ENCODE measurements around the gene NLRC4.

DNA sequence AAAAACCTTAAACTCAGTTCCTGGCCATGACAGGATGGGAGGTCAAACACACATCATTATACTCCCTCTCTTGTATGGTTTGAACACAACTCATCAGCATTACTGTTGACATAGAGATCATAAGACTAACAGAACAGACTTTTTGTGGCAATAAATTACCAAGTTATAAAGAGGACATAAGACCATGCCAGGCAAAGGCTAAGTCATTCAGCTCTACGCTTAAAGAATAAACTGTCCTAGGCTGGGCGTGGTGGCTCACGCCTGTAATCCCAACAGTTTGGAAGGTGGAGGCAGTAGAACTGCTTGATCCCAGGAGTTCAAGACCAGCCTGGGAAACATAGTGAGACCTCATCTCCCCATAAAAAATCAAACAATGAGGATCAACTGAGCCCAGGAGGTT, 16.4 kb downstream of the NLRC4 start:
- TF ChIP-seq MCM2 (IDR thresholded peaks at IDR 0.05; ENCODE audit: low read depth) (no peak), HOXB6 (CRISPR knock-in tag; IDR thresholded peaks at IDR 0.05; ENCODE audit: borderline replicate concordance) (no peak), PREB (CRISPR knock-in tag; IDR thresholded peaks at IDR 0.05) (no peak), POU5F1 (IDR thresholded peaks at IDR 0.05; ENCODE audit: borderline replicate concordance, low read depth, low read length, partially characterized antibody) (no peak), ZNF354B (CRISPR knock-in tag; IDR thresholded peaks at IDR 0.05) (no peak), HDAC2 (IDR thresholded peaks at IDR 0.05) (no peak), YY1 (IDR thresholded peaks at IDR 0.05; ENCODE audit: borderline replicate concordance in 1 of 3, control insufficient read depth in 1 of 3, extremely low read depth in 1 of 3, insufficient read depth in 3 of 3, insufficient read length in 1 of 3, insufficient replicate concordance in 2 of 3, low read depth in 1 of 3, low read length in 2 of 3) (no peak)
- TF ChIP-seq, protein P1, sequence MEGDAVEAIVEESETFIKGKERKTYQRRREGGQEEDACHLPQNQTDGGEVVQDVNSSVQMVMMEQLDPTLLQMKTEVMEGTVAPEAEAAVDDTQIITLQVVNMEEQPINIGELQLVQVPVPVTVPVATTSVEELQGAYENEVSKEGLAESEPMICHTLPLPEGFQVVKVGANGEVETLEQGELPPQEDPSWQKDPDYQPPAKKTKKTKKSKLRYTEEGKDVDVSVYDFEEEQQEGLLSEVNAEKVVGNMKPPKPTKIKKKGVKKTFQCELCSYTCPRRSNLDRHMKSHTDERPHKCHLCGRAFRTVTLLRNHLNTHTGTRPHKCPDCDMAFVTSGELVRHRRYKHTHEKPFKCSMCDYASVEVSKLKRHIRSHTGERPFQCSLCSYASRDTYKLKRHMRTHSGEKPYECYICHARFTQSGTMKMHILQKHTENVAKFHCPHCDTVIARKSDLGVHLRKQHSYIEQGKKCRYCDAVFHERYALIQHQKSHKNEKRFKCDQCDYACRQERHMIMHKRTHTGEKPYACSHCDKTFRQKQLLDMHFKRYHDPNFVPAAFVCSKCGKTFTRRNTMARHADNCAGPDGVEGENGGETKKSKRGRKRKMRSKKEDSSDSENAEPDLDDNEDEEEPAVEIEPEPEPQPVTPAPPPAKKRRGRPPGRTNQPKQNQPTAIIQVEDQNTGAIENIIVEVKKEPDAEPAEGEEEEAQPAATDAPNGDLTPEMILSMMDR (IDR thresholded peaks at IDR 0.05 in 2 of 3, conservative IDR thresholded peaks at IDR 0.05 in 1 of 3; ENCODE audit: insufficient read depth in 2 of 3, low read depth in 1 of 3, low read length in 3 of 3) = no peak
- TF ChIP-seq, protein P2, sequence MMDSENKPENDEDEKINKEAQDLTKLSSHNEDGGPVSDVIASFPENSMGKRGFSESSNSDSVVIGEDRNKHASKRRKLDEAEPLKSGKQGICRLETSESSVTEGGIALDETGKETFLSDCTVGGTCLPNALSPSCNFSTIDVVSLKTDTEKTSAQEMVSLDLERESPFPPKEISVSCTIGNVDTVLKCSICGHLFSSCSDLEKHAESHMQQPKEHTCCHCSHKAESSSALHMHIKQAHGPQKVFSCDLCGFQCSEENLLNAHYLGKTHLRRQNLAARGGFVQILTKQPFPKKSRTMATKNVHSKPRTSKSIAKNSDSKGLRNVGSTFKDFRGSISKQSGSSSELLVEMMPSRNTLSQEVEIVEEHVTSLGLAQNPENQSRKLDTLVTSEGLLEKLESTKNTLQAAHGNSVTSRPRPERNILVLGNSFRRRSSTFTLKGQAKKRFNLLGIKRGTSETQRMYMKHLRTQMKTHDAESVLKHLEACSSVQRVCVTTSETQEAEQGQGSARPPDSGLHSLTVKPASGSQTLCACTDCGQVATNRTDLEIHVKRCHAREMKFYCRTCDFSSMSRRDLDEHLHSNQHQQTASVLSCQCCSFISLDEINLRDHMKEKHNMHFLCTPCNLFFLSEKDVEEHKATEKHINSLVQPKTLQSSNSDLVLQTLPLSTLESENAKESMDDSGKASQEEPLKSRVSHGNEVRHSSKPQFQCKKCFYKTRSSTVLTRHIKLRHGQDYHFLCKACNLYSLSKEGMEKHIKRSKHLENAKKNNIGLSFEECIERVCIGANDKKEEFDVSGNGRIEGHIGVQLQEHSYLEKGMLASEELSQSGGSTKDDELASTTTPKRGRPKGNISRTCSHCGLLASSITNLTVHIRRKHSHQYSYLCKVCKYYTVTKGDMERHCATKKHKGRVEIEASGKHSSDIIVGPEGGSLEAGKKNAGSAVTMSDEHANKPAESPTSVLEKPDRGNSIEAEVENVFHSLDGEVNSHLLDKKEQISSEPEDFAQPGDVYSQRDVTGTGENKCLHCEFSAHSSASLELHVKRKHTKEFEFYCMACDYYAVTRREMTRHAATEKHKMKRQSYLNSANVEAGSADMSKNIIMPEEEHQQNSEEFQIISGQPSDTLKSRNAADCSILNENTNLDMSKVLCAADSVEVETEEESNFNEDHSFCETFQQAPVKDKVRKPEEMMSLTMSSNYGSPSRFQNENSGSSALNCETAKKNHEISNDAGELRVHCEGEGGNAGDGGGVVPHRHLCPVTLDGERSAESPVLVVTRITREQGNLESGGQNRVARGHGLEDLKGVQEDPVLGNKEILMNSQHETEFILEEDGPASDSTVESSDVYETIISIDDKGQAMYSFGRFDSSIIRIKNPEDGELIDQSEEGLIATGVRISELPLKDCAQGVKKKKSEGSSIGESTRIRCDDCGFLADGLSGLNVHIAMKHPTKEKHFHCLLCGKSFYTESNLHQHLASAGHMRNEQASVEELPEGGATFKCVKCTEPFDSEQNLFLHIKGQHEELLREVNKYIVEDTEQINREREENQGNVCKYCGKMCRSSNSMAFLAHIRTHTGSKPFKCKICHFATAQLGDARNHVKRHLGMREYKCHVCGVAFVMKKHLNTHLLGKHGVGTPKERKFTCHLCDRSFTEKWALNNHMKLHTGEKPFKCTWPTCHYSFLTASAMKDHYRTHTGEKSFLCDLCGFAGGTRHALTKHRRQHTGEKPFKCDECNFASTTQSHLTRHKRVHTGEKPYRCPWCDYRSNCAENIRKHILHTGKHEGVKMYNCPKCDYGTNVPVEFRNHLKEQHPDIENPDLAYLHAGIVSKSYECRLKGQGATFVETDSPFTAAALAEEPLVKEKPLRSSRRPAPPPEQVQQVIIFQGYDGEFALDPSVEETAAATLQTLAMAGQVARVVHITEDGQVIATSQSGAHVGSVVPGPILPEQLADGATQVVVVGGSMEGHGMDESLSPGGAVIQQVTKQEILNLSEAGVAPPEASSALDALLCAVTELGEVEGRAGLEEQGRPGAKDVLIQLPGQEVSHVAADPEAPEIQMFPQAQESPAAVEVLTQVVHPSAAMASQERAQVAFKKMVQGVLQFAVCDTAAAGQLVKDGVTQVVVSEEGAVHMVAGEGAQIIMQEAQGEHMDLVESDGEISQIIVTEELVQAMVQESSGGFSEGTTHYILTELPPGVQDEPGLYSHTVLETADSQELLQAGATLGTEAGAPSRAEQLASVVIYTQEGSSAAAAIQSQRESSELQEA (IDR thresholded peaks at IDR 0.05; ENCODE audit: low read depth) = no peak
- TF ChIP-seq, protein P3, sequence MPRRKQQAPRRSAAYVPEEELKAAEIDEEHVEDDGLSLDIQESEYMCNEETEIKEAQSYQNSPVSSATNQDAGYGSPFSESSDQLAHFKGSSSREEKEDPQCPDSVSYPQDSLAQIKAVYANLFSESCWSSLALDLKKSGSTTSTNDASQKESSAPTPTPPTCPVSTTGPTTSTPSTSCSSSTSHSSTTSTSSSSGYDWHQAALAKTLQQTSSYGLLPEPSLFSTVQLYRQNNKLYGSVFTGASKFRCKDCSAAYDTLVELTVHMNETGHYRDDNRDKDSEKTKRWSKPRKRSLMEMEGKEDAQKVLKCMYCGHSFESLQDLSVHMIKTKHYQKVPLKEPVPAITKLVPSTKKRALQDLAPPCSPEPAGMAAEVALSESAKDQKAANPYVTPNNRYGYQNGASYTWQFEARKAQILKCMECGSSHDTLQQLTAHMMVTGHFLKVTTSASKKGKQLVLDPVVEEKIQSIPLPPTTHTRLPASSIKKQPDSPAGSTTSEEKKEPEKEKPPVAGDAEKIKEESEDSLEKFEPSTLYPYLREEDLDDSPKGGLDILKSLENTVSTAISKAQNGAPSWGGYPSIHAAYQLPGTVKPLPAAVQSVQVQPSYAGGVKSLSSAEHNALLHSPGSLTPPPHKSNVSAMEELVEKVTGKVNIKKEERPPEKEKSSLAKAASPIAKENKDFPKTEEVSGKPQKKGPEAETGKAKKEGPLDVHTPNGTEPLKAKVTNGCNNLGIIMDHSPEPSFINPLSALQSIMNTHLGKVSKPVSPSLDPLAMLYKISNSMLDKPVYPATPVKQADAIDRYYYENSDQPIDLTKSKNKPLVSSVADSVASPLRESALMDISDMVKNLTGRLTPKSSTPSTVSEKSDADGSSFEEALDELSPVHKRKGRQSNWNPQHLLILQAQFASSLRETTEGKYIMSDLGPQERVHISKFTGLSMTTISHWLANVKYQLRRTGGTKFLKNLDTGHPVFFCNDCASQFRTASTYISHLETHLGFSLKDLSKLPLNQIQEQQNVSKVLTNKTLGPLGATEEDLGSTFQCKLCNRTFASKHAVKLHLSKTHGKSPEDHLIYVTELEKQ (CRISPR knock-in tag; IDR thresholded peaks at IDR 0.05) = no peak
